SK-N-SH (cell line): ENCODE results near the gene TXNDC16. TPM values are rescaled to one million over a fixed set of nuclear protein-coding genes. Genes with fewer than 3 reads are reported as not detected.

ENCODE experiments used
- CTCF ChIA-PET: fragments of 300-600, 350-600 bp; formaldehyde crosslinking; extraction: SDS; loops from one replicate; lab custom pipeline; 2021; lab: Yijun Ruan, JAX
- POLR2A ChIA-PET: fragments of 350-600 bp; sonication (Branson Sonifier 250); formaldehyde crosslinking; extraction: SDS; loops from one replicate; lab custom pipeline; 2020; ENCODE audit warnings: antibody characterized with exemption, inconsistent platforms; lab: Yijun Ruan, JAX
- DNase-seq: peaks from one replicate; pipeline ENCODE4 v3.0.0; 2012
- H2AFZ ChIP-seq: fragments of 200-600 bp; sonication (generic); 2 replicates; pipeline ENCODE4 v1.8.1; 2016; ENCODE audit warnings: antibody characterized with exemption, mild to moderate bottlenecking, low read depth
- H3F3A ChIP-seq: fragments of 200-600 bp; sonication (generic); replicated peaks from 2 replicates; pipeline ENCODE3; 2016; ENCODE audit warnings: antibody characterized with exemption, mild to moderate bottlenecking; ENCODE audit not compliant: insufficient read depth
- H3K27ac ChIP-seq, 2 experiments: fragments of 200-500 bp in 1 of 2; fragments of 200-600 bp in 1 of 2; sonication (Bioruptor generic) in 1 of 2; sonication (generic), shearing (Covaris generic) in 1 of 2; 2 replicates each; pipeline versions ENCODE4 v1.5.1 to v1.6.1; 2014 to 2016; ENCODE audit warnings: low read depth in 2 of 2, inconsistent platforms in 1 of 2, low read length in 1 of 2, mild to moderate bottlenecking in 1 of 2, mixed read lengths in 1 of 2
- H3K27me3 ChIP-seq: fragments of 200-600 bp; sonication (generic), shearing (Covaris generic); 2 replicates; pipeline ENCODE4 v1.6.1; 2016; ENCODE audit warnings: mixed run types; ENCODE audit not compliant: insufficient read depth
- H3K36me3 ChIP-seq, 2 experiments: fragments of 200-500 bp in 1 of 2; fragments of 200-600 bp in 1 of 2; sonication (Bioruptor generic) in 1 of 2; sonication (generic) in 1 of 2; replicated peaks in 1 of 2; 2 replicates each; pipeline versions ENCODE3 to v1.5.1; 2014 to 2016; ENCODE audit warnings: low read length in 1 of 2, mild to moderate bottlenecking in 1 of 2; ENCODE audit not compliant: insufficient read depth in 2 of 2, control insufficient read depth in 1 of 2
- H3K4me1 ChIP-seq, 2 experiments: fragments of 200-500 bp in 1 of 2; fragments of 200-600 bp in 1 of 2; sonication (Bioruptor generic) in 1 of 2; sonication (generic), shearing (Covaris generic) in 1 of 2; 2 replicates each; pipeline versions ENCODE4 v1.5.1 to v1.6.1; 2014 to 2016; ENCODE audit warnings: low read depth in 1 of 2, low read length in 1 of 2, mixed run types in 1 of 2; ENCODE audit not compliant: insufficient read depth in 2 of 2, control insufficient read depth in 1 of 2
- H3K4me2 ChIP-seq: fragments of 200-600 bp; sonication (generic), shearing (Covaris generic); 2 replicates; pipeline ENCODE4 v1.6.1; 2017; ENCODE audit warnings: mixed run types
- H3K4me3 ChIP-seq, 2 experiments: fragments of 200-500 bp in 1 of 2; fragments of 200-600 bp in 1 of 2; sonication (Bioruptor generic) in 1 of 2; sonication (generic), shearing (Covaris generic) in 1 of 2; 2 replicates each; pipeline versions ENCODE4 v1.5.1 to v1.8.1; 2014 to 2016; ENCODE audit warnings: low read depth in 2 of 2, inconsistent platforms in 1 of 2, low read length in 1 of 2, mild to moderate bottlenecking in 1 of 2, mixed read lengths in 1 of 2, moderate library complexity in 1 of 2
- H3K79me2 ChIP-seq: fragments of 200-600 bp; sonication (generic); 2 replicates; pipeline ENCODE4 v1.8.1; 2017; ENCODE audit warnings: mild to moderate bottlenecking; ENCODE audit not compliant: insufficient read depth
- H3K9ac ChIP-seq: fragments of 200-600 bp; sonication (generic); 2 replicates; pipeline ENCODE4 v1.6.1; 2017; ENCODE audit warnings: mixed run types
- H3K9me2 ChIP-seq: fragments of 200-600 bp; sonication (generic); 2 replicates; pipeline ENCODE4 v1.6.1; 2017; ENCODE audit warnings: mixed run types
- H3K9me3 ChIP-seq: fragments of 200-600 bp; sonication (generic); 2 replicates; pipeline ENCODE4 v1.6.1; 2017; ENCODE audit warnings: mixed run types, mild to moderate bottlenecking, moderate library complexity
- H4K20me1 ChIP-seq: fragments of 200-600 bp; sonication (generic); 2 replicates; pipeline ENCODE4 v1.6.1; 2017; ENCODE audit warnings: mild to moderate bottlenecking, mixed run types; ENCODE audit not compliant: insufficient read depth
- CHD2 ChIP-seq: fragments of 150-350 bp; IDR thresholded peaks from 2 replicates; pipeline ENCODE4 v1.6.1; 2018; ENCODE audit warnings: low read length; ENCODE audit not compliant: partially characterized antibody
- ELF1 ChIP-seq: IDR thresholded peaks from 2 replicates; pipeline ENCODE4 v1.4.0; 2012
- FOXJ3 ChIP-seq: sonication (generic); formaldehyde crosslinking; IDR thresholded peaks from 2 replicates; pipeline ENCODE4 v1.5.1; 2020; ENCODE audit warnings: mild to moderate bottlenecking, missing genetic modification reagents
- GABPA ChIP-seq: IDR thresholded peaks from 2 replicates; pipeline ENCODE4 v1.4.0; 2012; ENCODE audit warnings: low read depth, mild to moderate bottlenecking
- GATA2 ChIP-seq: sonication (generic); formaldehyde crosslinking; IDR thresholded peaks from 2 replicates; pipeline ENCODE4 v1.5.0; 2020; ENCODE audit warnings: mild to moderate bottlenecking, missing genetic modification reagents
- JUND ChIP-seq: IDR thresholded peaks from 2 replicates; pipeline ENCODE4 v1.4.0; 2012
- MAX ChIP-seq: IDR thresholded peaks from 2 replicates; pipeline ENCODE4 v1.4.0; 2012; ENCODE audit warnings: low read depth
- MEF2A ChIP-seq: IDR thresholded peaks from 2 replicates; pipeline ENCODE4 v1.4.0; 2012; ENCODE audit warnings: low read depth, borderline replicate concordance
- NFIC ChIP-seq: IDR thresholded peaks from 2 replicates; pipeline ENCODE4 v1.4.0; 2012; ENCODE audit warnings: borderline replicate concordance
- RAD21 ChIP-seq: IDR thresholded peaks from 2 replicates; pipeline ENCODE4 v1.6.1; 2012; ENCODE audit warnings: mild to moderate bottlenecking, low read length
- RCOR1 ChIP-seq: fragments of 150-350 bp; IDR thresholded peaks from 2 replicates; pipeline ENCODE4 v1.6.1; 2017; ENCODE audit warnings: antibody characterized with exemption, low read length
- REST ChIP-seq: IDR thresholded peaks from 2 replicates; pipeline ENCODE4 v1.6.1; 2012; ENCODE audit warnings: mild to moderate bottlenecking, low read depth, low read length, moderate library complexity
- RXRA ChIP-seq: IDR thresholded peaks from 2 replicates; pipeline ENCODE4 v1.4.0; 2012; ENCODE audit warnings: low read depth, mild to moderate bottlenecking, borderline replicate concordance
- SIN3A ChIP-seq: IDR thresholded peaks from 2 replicates; pipeline ENCODE4 v1.6.1; 2012; ENCODE audit warnings: low read depth, mild to moderate bottlenecking, low read length, moderate library complexity, borderline replicate concordance
- TAF1 ChIP-seq: IDR thresholded peaks from 2 replicates; pipeline ENCODE4 v1.6.1; 2012; ENCODE audit warnings: low read depth, mild to moderate bottlenecking, low read length, moderate library complexity, borderline replicate concordance
- TCF12 ChIP-seq: IDR thresholded peaks from 2 replicates; pipeline ENCODE4 v1.4.0; 2012
- TEAD4 ChIP-seq: IDR thresholded peaks from 2 replicates; pipeline ENCODE4 v1.4.0; 2012; ENCODE audit warnings: mild to moderate bottlenecking, borderline replicate concordance; ENCODE audit not compliant: insufficient read depth
- USF2 ChIP-seq: fragments of 150-350 bp; IDR thresholded peaks from 2 replicates; pipeline ENCODE4 v1.6.1; 2017; ENCODE audit warnings: antibody characterized with exemption, low read length, low read depth, borderline replicate concordance
- YY1 ChIP-seq: IDR thresholded peaks from 2 replicates; pipeline ENCODE4 v1.4.0; 2012; ENCODE audit warnings: low read depth, mild to moderate bottlenecking
- WGBS: methylation state at CpG from one replicate; pipeline ENCODE4 v1.1.6; 2017; ENCODE audit warnings: low lambda C conversion rate; 5-methylcytosine and 5-hydroxymethylcytosine counted together
- polyA plus RNA-seq, 3 experiments: library from polyadenylated mRNA; depleted of rRNA; stranded (reverse); fragments of >200 nt; gene quantifications; 2 replicates each; pipeline ENCODE4 v1.2.3, GENCODE V29; 2012
- TF ChIP-seq, protein P1 (sequence below): IDR thresholded peaks from 2 replicates; pipeline ENCODE4; 2012

TXNDC16 gene
- polyA plus RNA-seq, 1 of the 3 experiments (the other 2 are of a cell fraction): 0.95 TPM

DNA sequence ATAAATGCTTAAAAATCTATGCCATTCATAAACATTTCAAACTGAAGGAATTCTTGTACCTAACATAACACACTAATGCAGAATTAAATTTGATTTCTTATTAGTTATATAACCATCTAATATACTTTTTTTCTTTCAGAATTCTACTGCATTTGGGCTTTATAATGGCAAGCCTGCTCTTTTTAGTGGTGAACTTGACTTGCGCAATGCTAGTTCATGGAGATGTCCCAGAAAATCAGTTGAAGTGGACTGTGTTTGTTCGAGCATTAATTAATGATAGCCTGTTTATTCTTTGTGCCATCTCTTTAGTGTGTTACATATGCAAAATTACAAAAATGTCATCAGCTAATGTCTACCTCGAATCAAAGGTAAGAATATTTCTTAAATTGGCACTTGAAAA is 47.7 kb upstream of the TXNDC16 start:
- TF ChIP-seq NFIC (no peak), ELF1 (no peak), TEAD4 (no peak), RXRA (no peak), MAX (no peak), MEF2A (no peak), YY1 (no peak), TCF12 (no peak), TAF1 (no peak), GABPA (no peak), JUND (no peak), FOXJ3 (CRISPR knock-in tag) (no peak), REST (no peak), RAD21 (no peak), USF2 (no peak), GATA2 (no peak), SIN3A (no peak), RCOR1 (no peak), CHD2 (no peak)
- TF ChIP-seq, protein P1, sequence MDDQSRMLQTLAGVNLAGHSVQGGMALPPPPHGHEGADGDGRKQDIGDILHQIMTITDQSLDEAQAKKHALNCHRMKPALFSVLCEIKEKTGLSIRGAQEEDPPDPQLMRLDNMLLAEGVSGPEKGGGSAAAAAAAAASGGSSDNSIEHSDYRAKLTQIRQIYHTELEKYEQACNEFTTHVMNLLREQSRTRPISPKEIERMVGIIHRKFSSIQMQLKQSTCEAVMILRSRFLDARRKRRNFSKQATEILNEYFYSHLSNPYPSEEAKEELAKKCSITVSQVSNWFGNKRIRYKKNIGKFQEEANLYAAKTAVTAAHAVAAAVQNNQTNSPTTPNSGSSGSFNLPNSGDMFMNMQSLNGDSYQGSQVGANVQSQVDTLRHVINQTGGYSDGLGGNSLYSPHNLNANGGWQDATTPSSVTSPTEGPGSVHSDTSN: no peak
- no peak overlapping the region for H3K4me3 ChIP-seq
- H3K27me3 ChIP-seq: no peaks in the 10 kb centered on the region
- no peak overlapping the region for H3K9ac ChIP-seq
- no peak overlapping the region for H2AFZ ChIP-seq
- 69% methylated on average over 3 of the region's 3 CpGs for WGBS
- H3K4me1 ChIP-seq: no peaks in the 10 kb centered on the region
- H3K36me3 ChIP-seq: no peaks in the 10 kb centered on the region
- no peak overlapping the region for H3K4me2 ChIP-seq
- H3K27ac ChIP-seq: no peak overlapping the region
- no peaks in the 10 kb centered on the region for H4K20me1 ChIP-seq
- no peaks in the 10 kb centered on the region for H3F3A ChIP-seq
- H3K9me2 ChIP-seq: no peaks in the 10 kb centered on the region
- no peaks in the 10 kb centered on the region for H3K9me3 ChIP-seq
- POLR2A ChIA-PET: no interaction called here
- CTCF ChIA-PET: no interaction called here
- no peaks in the 10 kb centered on the region for H3K79me2 ChIP-seq
- DNase-seq: no peak
